B cell (primary cell): Measurements from ENCODE around the gene CCNK. TPM values are rescaled to one million over a fixed set of nuclear protein-coding genes. Genes with fewer than 3 reads are reported as not detected.

Experiments
- ATAC-seq: fragments of 200-7000 bp; cut with Tn5 transposase; one replicate; pipeline ENCODE4 v1.10.0; 2021; ENCODE audit warnings: low read depth, mild to moderate bottlenecking, moderate number of reproducible peaks, moderate library complexity
- CTCF ChIA-PET: fragments of 350-600 bp; sonication (Branson Sonifier 250); formaldehyde crosslinking; loops from one replicate; lab custom pipeline; 2021; ENCODE audit warnings: antibody characterized with exemption, inconsistent platforms; lab: Charles Lee
- POLR2A ChIA-PET: fragments of 350-600 bp; sonication (Branson Sonifier 250); formaldehyde crosslinking; loops from one replicate; lab custom pipeline; 2021; ENCODE audit warnings: antibody characterized with exemption; lab: Charles Lee
- DNase-seq: peaks from one replicate; pipeline ENCODE4 v3.0.0; 2013
- H2AFZ ChIP-seq: 2 replicates; pipeline ENCODE4 v1.6.1; 2012; ENCODE audit warnings: mild to moderate bottlenecking, low read depth, low read length; ENCODE audit not compliant: insufficient read depth, poor library complexity, severe bottlenecking
- H3K27ac ChIP-seq, 2 donors: 1 replicate in 1 of 2; 2 replicates in 1 of 2; pipeline ENCODE4 v1.5.1; 2012 to 2013; ENCODE audit warnings: low read length in 2 of 2, mild to moderate bottlenecking in 2 of 2, moderate library complexity in 1 of 2
- H3K27me3 ChIP-seq, 4 experiments: fragments of 200-600 bp in 1 of 4; sonication (generic) in 1 of 4; replicated peaks in 1 of 4; 1 replicate in 2 of 4; 2 replicates in 2 of 4; pipeline versions ENCODE4 v1.6.1 to v1.7.0; 2013 to 2016; ENCODE audit warnings: low read length in 3 of 4, mild to moderate bottlenecking in 2 of 4, mixed read lengths in 1 of 4, moderate library complexity in 1 of 4; ENCODE audit not compliant: insufficient read depth in 4 of 4, control insufficient read depth in 3 of 4; ENCODE audit errors: control extremely low read depth in 1 of 4
- H3K36me3 ChIP-seq, 2 experiments: replicated peaks in 1 of 2; 1 replicate in 1 of 2; 2 replicates in 1 of 2; pipeline versions ENCODE4 v1.6.1 to v1.7.1; 2013; ENCODE audit warnings: low read length in 1 of 2; ENCODE audit not compliant: insufficient read depth in 2 of 2, control insufficient read depth in 1 of 2; ENCODE audit errors: control extremely low read depth in 1 of 2, extremely low read depth in 1 of 2
- H3K4me1 ChIP-seq, 2 donors: fragments of 200-600 bp in 1 of 2; sonication (generic) in 1 of 2; 1 replicate in 1 of 2; 2 replicates in 1 of 2; pipeline versions ENCODE4 v1.5.1 to v1.6.1; 2013 to 2017; ENCODE audit warnings: low read length in 2 of 2; ENCODE audit not compliant: control insufficient read depth in 2 of 2, insufficient read depth in 2 of 2
- H3K4me2 ChIP-seq: replicated peaks from 2 replicates; pipeline ENCODE3; 2012; ENCODE audit warnings: mild to moderate bottlenecking, low read depth, low read length; ENCODE audit not compliant: poor library complexity, severe bottlenecking
- H3K4me3 ChIP-seq, 5 experiments: fragments of 200-600 bp in 1 of 5; sonication (generic) in 1 of 5; 1 replicate in 3 of 5; 2 replicates in 2 of 5; pipeline versions ENCODE4 v1.5.1 to v1.7.0; 2011 to 2016; ENCODE audit warnings: low read length in 4 of 5, mild to moderate bottlenecking in 4 of 5, low read depth in 2 of 5, control low read depth in 1 of 5, moderate library complexity in 1 of 5; ENCODE audit not compliant: insufficient read depth in 1 of 5; ENCODE audit errors: control extremely low read depth in 1 of 5, extremely low read depth in 1 of 5
- H3K79me2 ChIP-seq: fragments of 200-600 bp; sonication (generic); one replicate; pipeline ENCODE4 v1.6.0; 2016; ENCODE audit warnings: low read length; ENCODE audit not compliant: control insufficient read depth, insufficient read depth
- H3K9ac ChIP-seq: fragments of 200-600 bp; sonication (generic); 2 replicates; pipeline ENCODE4 v1.6.1; 2017; ENCODE audit warnings: mild to moderate bottlenecking, low read length, moderate library complexity
- H3K9me3 ChIP-seq, 3 donors: one replicate each; pipeline versions ENCODE4 v1.6.1 to v1.7.1; 2013; ENCODE audit warnings: low read length in 2 of 3; ENCODE audit not compliant: control insufficient read depth in 2 of 3, insufficient read depth in 1 of 3; ENCODE audit errors: control extremely low read depth in 1 of 3
- H4K20me1 ChIP-seq: 2 replicates; pipeline ENCODE4 v1.6.0; 2012; ENCODE audit warnings: mild to moderate bottlenecking, low read length; ENCODE audit not compliant: insufficient read depth, control insufficient read depth, poor library complexity, severe bottlenecking
- H3K27ac Mint-ChIP-seq: one replicate; pipeline ENCODE4 v1.8.0; 2021; ENCODE audit warnings: mixed read lengths
- H3K27me3 Mint-ChIP-seq: one replicate; pipeline ENCODE4 v1.8.0; 2021; ENCODE audit warnings: mixed read lengths
- H3K4me1 Mint-ChIP-seq: one replicate; pipeline ENCODE4 v1.8.0; 2021; ENCODE audit warnings: mixed read lengths
- H3K4me3 Mint-ChIP-seq: one replicate; pipeline ENCODE4 v1.8.0; 2021; ENCODE audit warnings: mixed read lengths
- H3K9me3 Mint-ChIP-seq: one replicate; pipeline ENCODE4 v1.8.0; 2022; ENCODE audit warnings: mixed read lengths; ENCODE audit not compliant: insufficient read depth
- CTCF ChIP-seq: fragments of 200-600 bp; IDR thresholded peaks from one replicate; pipeline ENCODE4 v1.8.0; 2022; ENCODE audit warnings: antibody characterized with exemption, mild to moderate bottlenecking
- EZH2 ChIP-seq: IDR thresholded peaks from 2 replicates; pipeline ENCODE4 v1.6.1; 2012; ENCODE audit warnings: borderline replicate concordance, low read depth, mild to moderate bottlenecking, moderate library complexity, low read length; ENCODE audit not compliant: insufficient read depth, poor library complexity, severe bottlenecking
- WGBS: methylation state at CpG from one replicate; pipeline ENCODE4 v1.1.5; 2013; ENCODE audit warnings: missing lambda C conversion rate; ENCODE audit not compliant: insufficient coverage; 5-methylcytosine and 5-hydroxymethylcytosine counted together
- intact Hi-C: fragments of 100-400 bp; cut with micrococcal nuclease; formaldehyde crosslinking; loops from one replicate; pipeline ENCODE4 v1.10.0; 2022
- polyA plus RNA-seq: library from polyadenylated mRNA; depleted of rRNA; stranded (reverse); fragments of >200 nt; gene quantifications from 2 replicates; pipeline ENCODE4 v1.2.3, GENCODE V29; 2012
- total RNA-seq, 2 donors: library from RNA; stranded (reverse); fragments of 120-200 nt in 1 of 2; gene quantifications; 1 replicate in 1 of 2; 2 replicates in 1 of 2; pipeline versions ENCODE4 v1.2.3 to v1.2.4, GENCODE V29; 2013 to 2022

The CCNK gene
- total and polyA plus RNA-seq, 2 donors (not counting 1 experiment from before 2014, with no cell fraction given), result 17.5 to 82.0 TPM

- H4K20me1 ChIP-seq, result no peaks in the 10 kb centered on the region
- ChIA-PET CTCF (no interaction called here), POLR2A (no interaction called here)
- peaks cover 8 to 75% of the 10 kb centered on the region in 2 experiments for H3K36me3 ChIP-seq
- no peaks in the 10 kb centered on the region for H3K4me1 ChIP-seq
- Mint-ChIP-seq H3K27ac (no peak overlapping the region), H3K4me1 (no peaks in the 10 kb centered on the region), H3K9me3 (no peaks in the 10 kb centered on the region), H3K27me3 (no peaks in the 10 kb centered on the region), H3K4me3 (no peak overlapping the region)
- no peaks in the 10 kb centered on the region for H3K27me3 ChIP-seq
- DNase-seq (no peak), ATAC-seq (no peak)
- intact Hi-C loops, result no loop called here
- no peak overlapping the region for H3K4me2 ChIP-seq
- H3K27ac ChIP-seq, result no peak overlapping the region
- WGBS, result 98% methylated on average over 9 of the region's 13 CpGs
- H3K4me3 ChIP-seq, result no peak overlapping the region
- H2AFZ ChIP-seq, result no peak overlapping the region
- TF ChIP-seq CTCF (no peak), EZH2 (no peak)
- no peaks in the 10 kb centered on the region for H3K9me3 ChIP-seq
- no peak overlapping the region for H3K9ac ChIP-seq
- no peaks in the 10 kb centered on the region for H3K79me2 ChIP-seq
These were observed 26.8 kb downstream of the CCNK start for GRCh38 chr14:99507860-99508640.

- Mint-ChIP-seq H3K9me3 (no peaks in the 10 kb centered on the region), H3K27me3 (no peaks in the 10 kb centered on the region), H3K4me1 (no peaks in the 10 kb centered on the region), H3K4me3 (no peak overlapping the region), H3K27ac (no peak overlapping the region)
- no peaks in the 10 kb centered on the region for H3K4me1 ChIP-seq
- no peak overlapping the region for H3K9ac ChIP-seq
- no peaks in the 10 kb centered on the region for H4K20me1 ChIP-seq
- intact Hi-C loops, result no loop called here
- no peaks in the 10 kb centered on the region for H3K79me2 ChIP-seq
- peaks cover 8 to 65% of the 10 kb centered on the region in 2 experiments for H3K36me3 ChIP-seq
- 96% methylated on average over 16 of the region's 23 CpGs for WGBS
- ATAC-seq (no peak), DNase-seq (no peak)
- no peak overlapping the region for H3K4me2 ChIP-seq
- H3K9me3 ChIP-seq, result no peaks in the 10 kb centered on the region
- no peaks in the 10 kb centered on the region for H3K27me3 ChIP-seq
- ChIA-PET POLR2A (no interaction called here), CTCF (no interaction called here)
- no peak for TF ChIP-seq CTCF
- TF ChIP-seq EZH2, result no peak
- no peak overlapping the region for H3K27ac ChIP-seq
- no peak overlapping the region for H2AFZ ChIP-seq
- no peak overlapping the region for H3K4me3 ChIP-seq
These were observed 27.9 kb downstream of the CCNK start for GRCh38 chr14:99508896-99509629.
